ENCODE measurements around the gene IL17A. TPM values are rescaled to one million over a fixed set of nuclear protein-coding genes. Genes with fewer than 3 reads are reported as not detected.
"Not testable (repeated sequence)": the region's sequence is repeated elsewhere in the genome, so short reads cannot be mapped to it uniquely, and the experiment has no call there.

IL17A gene
- total RNA-seq, 1 donor from 2014 or later, result not detected

- Histone ChIP-seq H3K4me1 (no peaks in the 10 kb centered on the region), H3K27me3 (ENCODE audit: low read depth) (no peaks in the 10 kb centered on the region), H3K27ac (replicated peaks) (no peak overlapping the region), H3K9me3 (replicated peaks) (peaks cover 7% of the 10 kb centered on the region), H3K36me3 (no peaks in the 10 kb centered on the region), H3K4me3 (no peak overlapping the region)
- TF ChIP-seq CTCF (IDR thresholded peaks at IDR 0.05; ENCODE audit: borderline replicate concordance), result no peak
- no peak for DNase-seq
- intact Hi-C loops (cut with micrococcal nuclease), result loop anchor here (10.0 kb wide), 1 partner anchor 70 kb away; no protein-coding TSS in a partner anchor
Measured at GRCh38 chr6:52164319-52165094, 21.7 kb upstream of the IL17A start.

- Histone ChIP-seq H3K9me3 (replicated peaks) (no peaks in the 10 kb centered on the region), H3K4me1 (no peaks in the 10 kb centered on the region), H3K36me3 (no peaks in the 10 kb centered on the region), H3K4me3 (no peak overlapping the region), H3K27ac (replicated peaks) (no peak overlapping the region), H3K27me3 (ENCODE audit: low read depth) (no peaks in the 10 kb centered on the region)
- DNase-seq, result no peak
- intact Hi-C loops (cut with micrococcal nuclease), result loop anchor here (10.0 kb wide), 1 partner anchor 68 kb away; no protein-coding TSS in a partner anchor
- TF ChIP-seq CTCF (IDR thresholded peaks at IDR 0.05; ENCODE audit: borderline replicate concordance), result no peak
Measured at GRCh38 chr6:52167267-52167666, 18.9 kb upstream of the IL17A start.

- intact Hi-C loops (cut with micrococcal nuclease), result loop anchor here (10.0 kb wide), 1 partner anchor 66 kb away; no protein-coding TSS in a partner anchor
- H3K4me1 ChIP-seq; DNase-seq; H3K4me3 ChIP-seq; H3K27ac ChIP-seq (replicated peaks); H3K36me3 ChIP-seq; H3K27me3 ChIP-seq (ENCODE audit: low read depth); H3K9me3 ChIP-seq (replicated peaks): not testable (repeated sequence)
Measured at GRCh38 chr6:52168351-52168750, 17.8 kb upstream of the IL17A start.

- H3K4me1 ChIP-seq, result no peaks in the 10 kb centered on the region
- H3K4me3 ChIP-seq, result no peak overlapping the region
- no peak for TF ChIP-seq CTCF (IDR thresholded peaks at IDR 0.05; ENCODE audit: borderline replicate concordance)
- no peaks in the 10 kb centered on the region for H3K9me3 ChIP-seq (replicated peaks)
- H3K36me3 ChIP-seq, result no peaks in the 10 kb centered on the region
- no peak overlapping the region for H3K27ac ChIP-seq (replicated peaks)
- H3K27me3 ChIP-seq (ENCODE audit: low read depth), result peaks cover 4% of the 10 kb centered on the region
- intact Hi-C loops (cut with micrococcal nuclease), result no loop called here
- DNase-seq, result no peak
Measured at GRCh38 chr6:52174118-52174517, 12.1 kb upstream of the IL17A start.

- H3K27me3 ChIP-seq (ENCODE audit: low read depth), result peaks cover 4% of the 10 kb centered on the region
- H3K4me1 ChIP-seq, result no peaks in the 10 kb centered on the region
- intact Hi-C loops (cut with micrococcal nuclease), result no loop called here
- no peak for TF ChIP-seq CTCF (IDR thresholded peaks at IDR 0.05; ENCODE audit: borderline replicate concordance)
- DNase-seq, result no peak
- no peaks in the 10 kb centered on the region for H3K36me3 ChIP-seq
- H3K27ac ChIP-seq (replicated peaks), result no peak overlapping the region
- no peak overlapping the region for H3K4me3 ChIP-seq
- no peaks in the 10 kb centered on the region for H3K9me3 ChIP-seq (replicated peaks)
Measured at GRCh38 chr6:52176550-52176949, 9.6 kb upstream of the IL17A start.

GRCh38 chr6:52177961-52178360 is 8.2 kb upstream of the IL17A start:
- H3K27me3 ChIP-seq (ENCODE audit: low read depth), result peaks cover 4% of the 10 kb centered on the region
- no peak for DNase-seq
- intact Hi-C loops (cut with micrococcal nuclease), result no loop called here
- H3K4me1 ChIP-seq, result no peaks in the 10 kb centered on the region
- H3K36me3 ChIP-seq, result no peaks in the 10 kb centered on the region
- no peaks in the 10 kb centered on the region for H3K9me3 ChIP-seq (replicated peaks)
- H3K27ac ChIP-seq (replicated peaks), result no peak overlapping the region
- TF ChIP-seq CTCF (IDR thresholded peaks at IDR 0.05; ENCODE audit: borderline replicate concordance), result no peak
- no peak overlapping the region for H3K4me3 ChIP-seq

Data from left ventricle myocardium inferior (tissue), 1 donor.